Measurements from ENCODE around the gene VEPH1. TPM values are rescaled to one million over a fixed set of nuclear protein-coding genes. Genes with fewer than 3 reads are reported as not detected.

VEPH1 gene
- total and polyA plus RNA-seq, 2 donors from 2014 or later: 17.8 to 29.2 TPM

DNA sequence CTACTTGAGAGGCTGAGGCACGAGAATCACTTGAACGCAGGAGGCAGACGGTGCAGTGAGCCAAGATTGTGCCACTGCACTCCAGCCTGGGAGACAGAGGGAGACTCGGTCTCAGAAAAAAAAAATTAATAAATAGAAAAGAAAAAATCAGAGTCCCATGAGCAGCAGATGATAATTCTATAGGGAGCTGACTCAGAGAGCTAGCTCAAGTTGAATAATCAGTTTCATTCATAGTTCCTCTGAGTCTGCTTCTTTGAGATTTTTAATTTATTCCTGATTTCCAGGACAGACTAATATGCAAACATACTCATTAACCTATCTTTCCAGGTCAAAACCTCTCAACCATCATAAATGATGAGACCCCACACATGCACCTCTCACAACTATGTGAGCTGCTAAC is 121.6 kb downstream of the VEPH1 start:
- DNase-seq (no peak), FAIRE-seq (no peak)
- intact Hi-C loops (cut with DNase I): no loop called here
- no peak overlapping the region for H3K27ac ChIP-seq (ENCODE audit: low read depth in 2 of 2, low read length in 2 of 2)
- H3K27me3 ChIP-seq (ENCODE audit: control insufficient read depth, insufficient read depth, low read length): no peaks in the 10 kb centered on the region
- H3K9me3 ChIP-seq (ENCODE audit: control insufficient read depth in 2 of 3, insufficient read depth in 1 of 3, low read length in 3 of 3): no peaks in the 10 kb centered on the region
- no peak overlapping the region for H3K4me3 ChIP-seq (ENCODE audit: low read length in 3 of 3)
- TF ChIP-seq, protein P1, sequence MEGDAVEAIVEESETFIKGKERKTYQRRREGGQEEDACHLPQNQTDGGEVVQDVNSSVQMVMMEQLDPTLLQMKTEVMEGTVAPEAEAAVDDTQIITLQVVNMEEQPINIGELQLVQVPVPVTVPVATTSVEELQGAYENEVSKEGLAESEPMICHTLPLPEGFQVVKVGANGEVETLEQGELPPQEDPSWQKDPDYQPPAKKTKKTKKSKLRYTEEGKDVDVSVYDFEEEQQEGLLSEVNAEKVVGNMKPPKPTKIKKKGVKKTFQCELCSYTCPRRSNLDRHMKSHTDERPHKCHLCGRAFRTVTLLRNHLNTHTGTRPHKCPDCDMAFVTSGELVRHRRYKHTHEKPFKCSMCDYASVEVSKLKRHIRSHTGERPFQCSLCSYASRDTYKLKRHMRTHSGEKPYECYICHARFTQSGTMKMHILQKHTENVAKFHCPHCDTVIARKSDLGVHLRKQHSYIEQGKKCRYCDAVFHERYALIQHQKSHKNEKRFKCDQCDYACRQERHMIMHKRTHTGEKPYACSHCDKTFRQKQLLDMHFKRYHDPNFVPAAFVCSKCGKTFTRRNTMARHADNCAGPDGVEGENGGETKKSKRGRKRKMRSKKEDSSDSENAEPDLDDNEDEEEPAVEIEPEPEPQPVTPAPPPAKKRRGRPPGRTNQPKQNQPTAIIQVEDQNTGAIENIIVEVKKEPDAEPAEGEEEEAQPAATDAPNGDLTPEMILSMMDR (IDR thresholded peaks at IDR 0.05; ENCODE audit: borderline replicate concordance, extremely low read depth, insufficient read depth): no peak
- no peak overlapping the region for H3K9ac ChIP-seq (ENCODE audit: low read length in 3 of 3)
- no peaks in the 10 kb centered on the region for H3K4me1 ChIP-seq (ENCODE audit: control insufficient read depth in 2 of 3, insufficient read depth in 2 of 3, low read depth in 1 of 3, low read length in 3 of 3)
- H3K36me3 ChIP-seq (ENCODE audit: control insufficient read depth in 2 of 3, insufficient read depth in 3 of 3, low read length in 3 of 3): no peaks in the 10 kb centered on the region

DNA sequence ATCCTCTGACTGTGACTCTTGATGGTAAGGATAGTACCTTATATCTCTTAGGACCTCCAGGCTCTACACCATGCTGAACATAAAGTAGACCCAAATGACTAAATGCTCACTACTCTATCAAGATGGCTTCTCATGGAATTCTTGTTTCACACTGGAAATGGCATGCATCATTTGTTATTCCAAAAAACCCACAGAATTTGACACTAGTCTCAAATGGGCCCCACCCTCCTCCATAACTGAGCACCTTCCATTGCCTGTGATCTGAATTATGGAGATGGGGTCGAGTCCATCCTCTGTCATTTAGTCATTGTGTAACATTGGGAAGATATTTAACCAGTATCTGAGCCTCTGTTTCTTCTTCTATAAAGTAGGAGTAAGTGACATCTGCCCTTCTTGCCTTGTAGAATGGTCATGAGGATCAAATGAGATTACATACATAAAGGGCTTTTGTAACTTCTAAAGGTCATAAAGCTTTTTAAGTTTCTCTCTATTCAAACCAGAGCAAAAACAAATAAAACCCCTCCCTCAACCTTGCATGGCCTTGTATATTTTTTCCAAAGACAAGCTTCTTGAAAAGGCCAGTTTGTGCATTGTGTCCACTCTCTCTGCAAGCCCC is 123.6 kb downstream of the VEPH1 start:
- Histone ChIP-seq H3K27ac (ENCODE audit: low read depth in 2 of 2, low read length in 2 of 2) (no peak overlapping the region), H3K27me3 (ENCODE audit: control insufficient read depth, insufficient read depth, low read length) (no peaks in the 10 kb centered on the region), H3K36me3 (ENCODE audit: control insufficient read depth in 2 of 3, insufficient read depth in 3 of 3, low read length in 3 of 3) (peaks cover 0 to 3% (median 0%) of the 10 kb centered on the region in 3 donors), H3K9me3 (ENCODE audit: control insufficient read depth in 2 of 3, insufficient read depth in 1 of 3, low read length in 3 of 3) (no peaks in the 10 kb centered on the region), H3K4me3 (ENCODE audit: low read length in 3 of 3) (no peak overlapping the region), H3K4me1 (ENCODE audit: control insufficient read depth in 2 of 3, insufficient read depth in 2 of 3, low read depth in 1 of 3, low read length in 3 of 3) (no peaks in the 10 kb centered on the region), H3K9ac (ENCODE audit: low read length in 3 of 3) (no peak overlapping the region)
- DNase-seq (no peak), FAIRE-seq (no peak)
- TF ChIP-seq, protein P1 (IDR thresholded peaks at IDR 0.05; ENCODE audit: borderline replicate concordance, extremely low read depth, insufficient read depth): no peak
- intact Hi-C loops (cut with DNase I): no loop called here

DNA sequence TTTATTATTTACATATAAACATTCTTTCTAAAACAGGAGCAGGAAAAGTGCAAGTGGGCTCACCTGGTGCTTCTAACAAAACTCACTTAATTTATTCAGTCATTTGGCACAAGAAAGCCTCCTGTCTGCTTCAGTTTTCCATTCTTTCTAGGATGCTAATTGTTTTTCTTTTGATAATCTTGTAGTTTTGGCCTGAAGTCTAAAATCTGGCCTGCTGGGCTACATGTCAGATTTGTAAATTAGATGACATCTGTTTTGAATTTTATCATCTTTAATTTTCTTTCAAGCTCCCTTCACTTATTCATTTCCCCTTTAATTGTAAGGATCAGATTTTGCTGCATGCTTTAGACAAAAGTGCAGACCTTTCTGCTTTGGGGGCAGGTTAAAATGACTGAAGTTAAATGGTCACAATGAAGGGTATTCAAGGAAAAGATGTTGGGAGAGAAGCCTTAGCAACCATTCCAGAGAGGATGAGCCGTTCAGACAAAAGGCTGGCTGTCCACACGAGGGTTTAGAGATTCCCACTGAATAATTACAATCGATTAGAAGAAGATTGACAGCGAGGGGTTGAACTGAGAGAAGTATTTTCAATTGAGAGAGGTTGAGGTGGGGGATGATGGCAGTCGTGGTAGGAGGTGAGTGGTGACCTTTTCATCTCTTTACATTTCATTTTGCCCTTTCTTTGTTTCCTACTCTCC is 126.5 kb downstream of the VEPH1 start:
- Histone ChIP-seq H3K27ac (ENCODE audit: low read depth in 2 of 2, low read length in 2 of 2) (no peak overlapping the region), H3K36me3 (ENCODE audit: control insufficient read depth in 2 of 3, insufficient read depth in 3 of 3, low read length in 3 of 3) (peaks cover 0 to 3% (median 0%) of the 10 kb centered on the region in 3 donors), H3K9ac (ENCODE audit: low read length in 3 of 3) (no peak overlapping the region), H3K4me3 (ENCODE audit: low read length in 3 of 3) (no peak overlapping the region), H3K4me1 (ENCODE audit: control insufficient read depth in 2 of 3, insufficient read depth in 2 of 3, low read depth in 1 of 3, low read length in 3 of 3) (peaks cover 0 to 9% (median 0%) of the 10 kb centered on the region in 3 donors), H3K9me3 (ENCODE audit: control insufficient read depth in 2 of 3, insufficient read depth in 1 of 3, low read length in 3 of 3) (no peaks in the 10 kb centered on the region), H3K27me3 (ENCODE audit: control insufficient read depth, insufficient read depth, low read length) (no peaks in the 10 kb centered on the region)
- no peak for FAIRE-seq
- no peak for DNase-seq
- TF ChIP-seq, protein P1 (IDR thresholded peaks at IDR 0.05; ENCODE audit: borderline replicate concordance, extremely low read depth, insufficient read depth): no peak
- intact Hi-C loops (cut with DNase I): no loop called here

Measured in kidney (tissue), 14 donors.